Caco-2 (cell line): ENCODE data around the gene SHPK. TPM values are rescaled to one million over a fixed set of nuclear protein-coding genes. Genes with fewer than 3 reads are reported as not detected.

Experiments used
- Bru-seq: library from RNA; stranded (reverse); fragments of 400-500 nt; gene quantifications from one replicate; lab custom pipeline; 2021; lab: Mats Ljungman, UMichigan
- BruChase-seq, 2 experiments: library from RNA; stranded (reverse); fragments of 400-500 nt; gene quantifications; one replicate each; lab custom pipeline; 2021; lab: Mats Ljungman, UMichigan
- BruUV-seq: library from RNA; stranded (reverse); fragments of 400-500 nt; replicated peaks from 2 replicates; lab custom pipeline; 2021; lab: Mats Ljungman, UMichigan
- CTCF ChIA-PET: fragments of 300-600 bp; sonication (Branson Sonifier 250); formaldehyde crosslinking; loops from one replicate; lab custom pipeline; 2022; ENCODE audit warnings: antibody characterized with exemption; lab: Charles Lee
- POLR2A ChIA-PET: fragments of 300-600 bp; sonication (Branson Sonifier 250); formaldehyde crosslinking; loops from one replicate; lab custom pipeline; 2022; ENCODE audit warnings: antibody characterized with exemption; lab: Charles Lee
- DNase-seq, 2 experiments: peaks; one replicate each; pipeline versions ENCODE4 v3.0.0 to v3.0.0-alpha.2; 2020 to 2022
- H3K27me3 ChIP-seq: replicated peaks from 2 replicates; pipeline ENCODE4 v1.6.0; 2011; ENCODE audit warnings: low read length; ENCODE audit not compliant: control insufficient read depth, insufficient read depth
- H3K36me3 ChIP-seq: 2 replicates; pipeline ENCODE4 v1.5.1; 2011; ENCODE audit warnings: low read length; ENCODE audit not compliant: control insufficient read depth, insufficient read depth
- H3K4me1 ChIP-seq: fragments of 250-450 bp; sonication (Bioruptor Pico); 2 replicates; pipeline ENCODE4 v1.5.1; 2020; ENCODE audit warnings: mild to moderate bottlenecking
- H3K4me3 ChIP-seq: 2 replicates; pipeline ENCODE4 v1.5.1; 2011; ENCODE audit warnings: low read depth, mild to moderate bottlenecking, control low read depth, low read length
- H3K9me3 ChIP-seq: fragments of 250-450 bp; sonication (Bioruptor Pico); 2 replicates; pipeline ENCODE4 v1.5.1; 2020; ENCODE audit warnings: mild to moderate bottlenecking, moderate library complexity
- H3K27ac Mint-ChIP-seq: one replicate; pipeline ENCODE4 v1.8.0; 2022; ENCODE audit warnings: mixed read lengths; ENCODE audit not compliant: unreplicated experiment
- H3K27me3 Mint-ChIP-seq: one replicate; pipeline ENCODE4 v1.8.0; 2022; ENCODE audit warnings: mixed read lengths; ENCODE audit not compliant: insufficient read depth, unreplicated experiment
- H3K36me3 Mint-ChIP-seq: one replicate; pipeline ENCODE4 v1.8.0; 2022; ENCODE audit warnings: mild to moderate bottlenecking, mixed read lengths; ENCODE audit not compliant: insufficient read depth, unreplicated experiment
- H3K4me1 Mint-ChIP-seq: one replicate; pipeline ENCODE4 v1.8.0; 2022; ENCODE audit warnings: low read depth, mixed read lengths; ENCODE audit not compliant: unreplicated experiment
- H3K4me3 Mint-ChIP-seq: one replicate; pipeline ENCODE4 v1.8.0; 2022; ENCODE audit warnings: mild to moderate bottlenecking, moderate library complexity, mixed read lengths; ENCODE audit not compliant: unreplicated experiment
- H3K9me3 Mint-ChIP-seq: one replicate; pipeline ENCODE4 v1.8.0; 2022; ENCODE audit warnings: mixed read lengths; ENCODE audit not compliant: unreplicated experiment
- CTCF ChIP-seq, 2 experiments: fragments of 200-600 bp in 1 of 2; IDR thresholded peaks; 1 replicate in 1 of 2; 2 replicates in 1 of 2; pipeline versions ENCODE4 v1.5.1 to v1.8.0; 2011 to 2022; ENCODE audit warnings: antibody characterized with exemption in 1 of 2, control low read depth in 1 of 2, inconsistent platforms in 1 of 2, low read depth in 1 of 2, low read length in 1 of 2, mild to moderate bottlenecking in 1 of 2, moderate library complexity in 1 of 2; ENCODE audit not compliant: insufficient read depth in 1 of 2, severe bottlenecking in 1 of 2, unreplicated experiment in 1 of 2
- intact Hi-C: fragments of 100-400 bp; cut with micrococcal nuclease; formaldehyde crosslinking; loops from one replicate; pipeline ENCODE4 v1.10.0; 2022; ENCODE audit not compliant: unreplicated experiment
- long read RNA-seq: library from polyadenylated mRNA; stranded (forward); transcript quantifications from one replicate; pipeline ENCODE4 v2.0.0, GENCODE V29; 2022
- total RNA-seq: library from RNA; stranded (reverse); gene quantifications from 2 replicates; pipeline ENCODE4 v1.2.3, GENCODE V29; 2022

Gene SHPK, protein sequence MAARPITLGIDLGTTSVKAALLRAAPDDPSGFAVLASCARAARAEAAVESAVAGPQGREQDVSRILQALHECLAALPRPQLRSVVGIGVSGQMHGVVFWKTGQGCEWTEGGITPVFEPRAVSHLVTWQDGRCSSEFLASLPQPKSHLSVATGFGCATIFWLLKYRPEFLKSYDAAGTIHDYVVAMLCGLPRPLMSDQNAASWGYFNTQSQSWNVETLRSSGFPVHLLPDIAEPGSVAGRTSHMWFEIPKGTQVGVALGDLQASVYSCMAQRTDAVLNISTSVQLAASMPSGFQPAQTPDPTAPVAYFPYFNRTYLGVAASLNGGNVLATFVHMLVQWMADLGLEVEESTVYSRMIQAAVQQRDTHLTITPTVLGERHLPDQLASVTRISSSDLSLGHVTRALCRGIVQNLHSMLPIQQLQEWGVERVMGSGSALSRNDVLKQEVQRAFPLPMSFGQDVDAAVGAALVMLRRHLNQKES
- total RNA-seq (17.4 and 17.7 TPM in 2 replicates), Bru-seq, nascent RNA (percentile 69 among the genes with signal in this experiment), BruChase-seq, experiment 1, labeled RNA remaining after a 2-hour chase (percentile 96 among the genes with signal in this experiment), BruChase-seq, experiment 2, labeled RNA remaining after a 6-hour chase (percentile 95 among the genes with signal in this experiment)
- long read RNA-seq, transcript SHPK-201 (7 exons, 3,838 nt): major isoform, 35 of 42 reads
- long read RNA-seq, partial matches to known transcripts: 2 of 42 reads
- long read RNA-seq, other reads (novel, unspliced or antisense): 5 of 42 reads

DNA sequence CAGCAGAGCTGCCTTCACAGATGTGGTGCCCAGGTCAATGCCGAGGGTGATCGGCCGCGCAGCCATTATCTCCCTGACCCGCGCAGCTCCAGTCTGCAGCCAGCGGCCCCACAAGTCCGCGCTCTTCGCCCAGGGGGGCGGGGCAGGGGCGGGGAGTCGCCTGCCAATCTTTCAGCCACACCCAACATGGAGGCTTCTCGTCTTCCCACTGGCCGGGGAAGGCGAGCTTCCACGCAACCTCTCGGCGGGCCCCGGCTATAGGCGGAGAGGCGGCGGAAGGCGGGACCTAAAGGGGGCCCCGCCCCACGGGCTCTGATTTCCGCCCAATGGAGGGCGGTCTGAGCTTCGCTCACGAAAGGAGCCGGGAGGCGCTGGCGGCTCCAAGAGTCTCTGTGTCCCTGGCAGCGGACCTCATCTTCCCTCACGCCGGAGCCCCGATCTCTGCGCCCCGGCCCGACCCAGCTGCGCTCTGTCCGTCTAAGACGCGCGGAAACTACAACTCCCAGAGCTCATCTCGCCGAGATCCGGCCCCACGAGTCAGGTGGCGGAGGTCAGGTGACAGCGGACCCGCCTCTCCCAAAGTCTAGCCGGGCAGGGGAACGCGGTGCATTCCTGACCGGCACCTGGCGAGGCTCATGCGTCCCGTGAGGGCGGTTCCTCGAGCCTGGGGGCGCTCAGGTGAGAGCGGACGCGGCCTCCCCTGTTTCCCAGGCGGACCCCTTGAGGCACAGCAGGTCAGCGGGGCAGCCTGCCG lies at the start of gene SHPK, which contains the start of gene CTNS:
Gene SHPK (minus strand): TSS at position 97 of the 754 bp plus-strand sequence. CDS start 31 bp downstream, at position 66.
Gene CTNS (plus strand): TSS at position 607 of the 754 bp plus-strand sequence. CDS start 3,447 bp downstream, outside the sequence.
- no TSS peak for BruUV-seq
- H3K27me3 Mint-ChIP-seq: no peaks in the 10 kb centered on the region
- Histone ChIP-seq H3K27me3 (no peaks in the 10 kb centered on the region), H3K4me3 (peak within 1 kb of the TSS; percentile 76), H3K36me3 (no peaks in the 10 kb centered on the region), H3K4me1 (no peaks in the 10 kb centered on the region), H3K9me3 (no peaks in the 10 kb centered on the region)
- POLR2A ChIA-PET: interaction anchor here (0.6 to 1.4 kb wide), 8 partner anchors 11 to 847 kb away, joined by 3 to 9 read pairs (median 6); partner anchors contain the start of genes EMC6 and TAX1BP3
- H3K27ac Mint-ChIP-seq: peak within 1 kb of the TSS; percentile 99
- peaks cover 6% of the 10 kb centered on the region for H3K36me3 Mint-ChIP-seq
- no peak for TF ChIP-seq CTCF (IDR thresholded peaks at IDR 0.05; ENCODE audit: insufficient read depth in 1 of 2, low read depth in 1 of 2, low read length in 1 of 2, severe bottlenecking in 1 of 2, unreplicated experiment in 1 of 2)
- H3K9me3 Mint-ChIP-seq: no peaks in the 10 kb centered on the region
- CTCF ChIA-PET: interaction anchor here (0.7 to 1.7 kb wide), 4 partner anchors 11 to 588 kb away, joined by 3 to 6 read pairs (median 4); no protein-coding TSS in a partner anchor
- intact Hi-C loops: loop anchor here (1.0 kb wide), 1 partner anchor 24 kb away; no protein-coding TSS in a partner anchor
- peak within 1 kb of the TSS; percentile 81 for H3K4me3 Mint-ChIP-seq
- no peaks in the 10 kb centered on the region for H3K4me1 Mint-ChIP-seq
- DNase-seq: peak; percentile 93 to 94

DNA sequence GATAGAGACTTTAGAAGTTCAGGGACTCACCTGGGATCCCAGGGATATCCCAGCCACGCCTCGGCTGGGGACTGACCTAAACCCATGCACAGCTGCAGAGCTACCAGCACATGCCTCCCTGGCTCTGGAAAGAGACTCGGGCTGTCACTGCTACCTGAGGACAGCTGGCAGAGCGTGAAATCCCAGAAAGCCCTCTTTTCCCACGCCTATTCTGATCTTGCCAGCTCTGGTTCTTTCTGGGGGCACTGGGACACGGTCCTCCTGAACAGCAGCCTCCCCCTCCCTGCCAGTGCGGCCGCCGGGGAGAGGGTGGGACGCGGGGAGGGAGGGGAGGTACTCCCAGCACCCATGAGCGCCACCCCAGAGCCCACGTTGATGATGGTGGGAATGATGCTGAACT lies 49.1 kb upstream of the SHPK start:
- Mint-ChIP-seq H3K9me3 (no peaks in the 10 kb centered on the region), H3K4me1 (no peaks in the 10 kb centered on the region), H3K27me3 (no peaks in the 10 kb centered on the region), H3K4me3 (no peak overlapping the region), H3K27ac (no peak overlapping the region), H3K36me3 (no peaks in the 10 kb centered on the region)
- no peak for DNase-seq
- no peaks in the 10 kb centered on the region for H3K36me3 ChIP-seq
- no peaks in the 10 kb centered on the region for H3K9me3 ChIP-seq
- no TSS peak for BruUV-seq
- no peak overlapping the region for H3K4me3 ChIP-seq
- no peak for TF ChIP-seq CTCF (IDR thresholded peaks at IDR 0.05; ENCODE audit: insufficient read depth in 1 of 2, low read depth in 1 of 2, low read length in 1 of 2, severe bottlenecking in 1 of 2, unreplicated experiment in 1 of 2)
- intact Hi-C loops: no loop called here
- no peaks in the 10 kb centered on the region for H3K4me1 ChIP-seq
- H3K27me3 ChIP-seq: no peaks in the 10 kb centered on the region
- CTCF ChIA-PET: no interaction called here
- POLR2A ChIA-PET: no interaction called here
